Anterior cingulate cortex (tissue), 58 donors: ENCODE data around the gene UIMC1.

ENCODE experiments used
- DNase-seq, 58 donors: peaks; one replicate each; lab custom pipeline; 2025; lab: John Stamatoyannopoulos, UW

UIMC1 gene

GRCh38 chr5:176888016-176888864 is 118.3 kb downstream of the UIMC1 start:
- DNase-seq: no peak

GRCh38 chr5:176887252-176887849 is 119.2 kb downstream of the UIMC1 start:
- DNase-seq: no peak

GRCh38 chr5:176886336-176887251 is 120.0 kb downstream of the UIMC1 start:
- DNase-seq: no peak

GRCh38 chr5:176884571-176884890 is 122.0 kb downstream of the UIMC1 start:
- no peak for DNase-seq

- DNase-seq: no peak
Measured at GRCh38 chr5:176883700-176884570, 122.6 kb downstream of the UIMC1 start.

- DNase-seq: no peak
Measured at GRCh38 chr5:176882567-176882903, 124.0 kb downstream of the UIMC1 start.

GRCh38 chr5:176881816-176882566 is 124.6 kb downstream of the UIMC1 start:
- no peak for DNase-seq

- peak in 1 of 58 donors; percentile 35 for DNase-seq
Measured at GRCh38 chr5:176881021-176881749, 125.4 kb downstream of the UIMC1 start.

GRCh38 chr5:176880366-176881020 is 126.1 kb downstream of the UIMC1 start:
- DNase-seq: no peak

- DNase-seq: no peak
Measured at GRCh38 chr5:176879663-176880361, 126.8 kb downstream of the UIMC1 start.

GRCh38 chr5:176878906-176879662 is 127.5 kb downstream of the UIMC1 start:
- no peak for DNase-seq

- DNase-seq: no peak
Measured at GRCh38 chr5:176878463-176878862, 128.1 kb downstream of the UIMC1 start.

GRCh38 chr5:176877793-176878331 is 128.7 kb downstream of the UIMC1 start:
- no peak for DNase-seq

GRCh38 chr5:176876506-176877431 is 129.8 kb downstream of the UIMC1 start:
- DNase-seq: no peak

- DNase-seq: no peak
Measured at GRCh38 chr5:176875783-176876505, 130.6 kb downstream of the UIMC1 start.
